SKM-1 treated with dmso at 0.1 percent for 144 hours (cell line): ENCODE measurements around the gene NT5C1A.
A peak's percentile ranks its signal among the peaks of the same experiment; 100 is the strongest.

Experiments used
- DNase-seq: peaks from one replicate; lab custom pipeline; 2025; ENCODE audit not compliant: unreplicated experiment; lab: John Stamatoyannopoulos, UW

The NT5C1A gene

GRCh38 chr1:39671793-39672550 is at the start of gene NT5C1A:
TSS of gene NT5C1A (minus strand) at chr1:39672107. CDS start at chr1:39672038, 69 bp downstream.
- no peak for DNase-seq

- no peak for DNase-seq
Observed at GRCh38 chr1:39721664-39722063, 49.8 kb upstream of the NT5C1A start.

GRCh38 chr1:39720094-39720999 is 48.4 kb upstream of the NT5C1A start:
- peak; percentile 67 for DNase-seq

GRCh38 chr1:39717809-39718208 is 45.9 kb upstream of the NT5C1A start:
- DNase-seq, result no peak

GRCh38 chr1:39713557-39713956 is 41.6 kb upstream of the NT5C1A start:
- no peak for DNase-seq

- DNase-seq, result no peak
Observed at GRCh38 chr1:39711966-39712340, 40.0 kb upstream of the NT5C1A start.

GRCh38 chr1:39711104-39711965 is 39.4 kb upstream of the NT5C1A start:
- DNase-seq, result no peak

GRCh38 chr1:39707506-39707905 is 35.6 kb upstream of the NT5C1A start:
- DNase-seq, result no peak

GRCh38 chr1:39704757-39705156 is 32.9 kb upstream of the NT5C1A start:
- no peak for DNase-seq

- DNase-seq, result no peak
Observed at GRCh38 chr1:39701049-39701439, 29.1 kb upstream of the NT5C1A start.

GRCh38 chr1:39700348-39700747 is 28.4 kb upstream of the NT5C1A start:
- no peak for DNase-seq

GRCh38 chr1:39699419-39699818 is 27.5 kb upstream of the NT5C1A start:
- no peak for DNase-seq

- no peak for DNase-seq
Observed at GRCh38 chr1:39698568-39698967, 26.7 kb upstream of the NT5C1A start.

GRCh38 chr1:39696448-39696847 is 24.5 kb upstream of the NT5C1A start:
- no peak for DNase-seq

- DNase-seq, result no peak
Observed at GRCh38 chr1:39695016-39695415, 23.1 kb upstream of the NT5C1A start.

- DNase-seq, result no peak
Observed at GRCh38 chr1:39694026-39694425, 22.1 kb upstream of the NT5C1A start.

- DNase-seq, result no peak
Observed at GRCh38 chr1:39692152-39693074, 20.5 kb upstream of the NT5C1A start.

- DNase-seq, result no peak
Observed at GRCh38 chr1:39691383-39692151, 19.7 kb upstream of the NT5C1A start, which contains the start of gene HPCAL4. TSS of gene HPCAL4 (minus strand) at chr1:39691433. CDS start at chr1:39684603, 6,830 bp downstream.

- DNase-seq, result no peak
Observed at GRCh38 chr1:39690794-39691382, 19.0 kb upstream of the NT5C1A start.
